Osteocyte (in vitro differentiated cells): ENCODE data around the gene SLC49A4. TPM values are rescaled to one million over a fixed set of nuclear protein-coding genes. Genes with fewer than 3 reads are reported as not detected.
"Not testable (repeated sequence)": the region's sequence is repeated elsewhere in the genome, so short reads cannot be mapped to it uniquely, and the experiment has no call there.

Experiments
- DNase-seq: peaks from one replicate; pipeline ENCODE4 v3.0.0; 2021; ENCODE audit warnings: mixed read lengths; ENCODE audit not compliant: unreplicated experiment; ENCODE audit errors: extremely low spot score
- H3K27ac Mint-ChIP-seq: one replicate; pipeline ENCODE4 v1.8.0; 2021; ENCODE audit warnings: mild to moderate bottlenecking, mixed read lengths; ENCODE audit not compliant: unreplicated experiment
- H3K27me3 Mint-ChIP-seq: one replicate; pipeline ENCODE4 v1.8.0; 2021; ENCODE audit warnings: mixed read lengths; ENCODE audit not compliant: unreplicated experiment
- H3K36me3 Mint-ChIP-seq: one replicate; pipeline ENCODE4 v1.8.0; 2021; ENCODE audit warnings: mixed read lengths; ENCODE audit not compliant: unreplicated experiment
- H3K4me1 Mint-ChIP-seq: one replicate; pipeline ENCODE4 v1.8.0; 2021; ENCODE audit warnings: mixed read lengths; ENCODE audit not compliant: unreplicated experiment
- H3K4me3 Mint-ChIP-seq: one replicate; pipeline ENCODE4 v1.8.0; 2021; ENCODE audit warnings: mild to moderate bottlenecking, moderate library complexity, mixed read lengths; ENCODE audit not compliant: unreplicated experiment
- H3K9me3 Mint-ChIP-seq: one replicate; pipeline ENCODE4 v1.8.0; 2021; ENCODE audit warnings: mixed read lengths; ENCODE audit not compliant: unreplicated experiment
- CTCF ChIP-seq: fragments of 200-600 bp; sonication (generic); IDR thresholded peaks from 2 replicates; pipeline ENCODE4 v1.5.0; 2021; ENCODE audit warnings: antibody characterized with exemption, mild to moderate bottlenecking, moderate library complexity
- long read RNA-seq: library from polyadenylated mRNA; unstranded; transcript quantifications from one replicate; pipeline ENCODE4 v2.0.0, GENCODE V29; 2021
- total RNA-seq: library from RNA; stranded (reverse); gene quantifications from 2 replicates; pipeline ENCODE4 v1.2.1, GENCODE V29; 2021

Gene SLC49A4
- total RNA-seq: 16.3 and 17.1 TPM in 2 replicates
- long read RNA-seq, partial matches to known transcripts: 4 of 7 reads
- long read RNA-seq, other reads (novel, unspliced or antisense): 2 of 7 reads

GRCh38 chr3:122794779-122795673 lies at the start of gene SLC49A4:
Gene SLC49A4 (plus strand): TSS chr3:122795069. CDS start chr3:122795193, 124 bp downstream.
- peak within 1 kb of the TSS; percentile 99 for H3K27ac Mint-ChIP-seq
- TF ChIP-seq CTCF: peak; percentile 8
- no peaks in the 10 kb centered on the region for H3K27me3 Mint-ChIP-seq
- no peaks in the 10 kb centered on the region for H3K9me3 Mint-ChIP-seq
- H3K4me3 Mint-ChIP-seq: peak within 1 kb of the TSS; percentile 81
- peaks cover 29% of the 10 kb centered on the region for H3K4me1 Mint-ChIP-seq
- H3K36me3 Mint-ChIP-seq: no peaks in the 10 kb centered on the region
- DNase-seq: peak; percentile 95

GRCh38 chr3:122745369-122746021 lies 49.4 kb upstream of the SLC49A4 start:
- Mint-ChIP-seq H3K9me3 (no peaks in the 10 kb centered on the region), H3K27ac (no peak overlapping the region), H3K36me3 (peaks cover 26% of the 10 kb centered on the region), H3K4me3 (no peak overlapping the region), H3K4me1 (peaks cover 10% of the 10 kb centered on the region), H3K27me3 (no peaks in the 10 kb centered on the region)
- TF ChIP-seq CTCF: no peak
- DNase-seq: no peak

- not testable (repeated sequence) for DNase-seq, H3K4me3 Mint-ChIP-seq, H3K9me3 Mint-ChIP-seq
Measured at GRCh38 chr3:122747295-122747694, 47.6 kb upstream of the SLC49A4 start.

GRCh38 chr3:122748347-122748746 lies 46.5 kb upstream of the SLC49A4 start:
- no peak for DNase-seq
- Mint-ChIP-seq H3K4me3 (no peak overlapping the region), H3K27ac (no peak overlapping the region)

More at GRCh38 chr3:122747295-122747694, 47.6 kb upstream of the SLC49A4 start:
- not testable (repeated sequence) for H3K27me3 Mint-ChIP-seq, H3K4me1 Mint-ChIP-seq, H3K27ac Mint-ChIP-seq
- H3K36me3 Mint-ChIP-seq: peaks cover 24% of the 10 kb centered on the region

GRCh38 chr3:122754929-122755328 lies 39.9 kb upstream of the SLC49A4 start:
- Mint-ChIP-seq H3K36me3 (peaks cover 27% of the 10 kb centered on the region), H3K4me3 (no peak overlapping the region), H3K27ac (no peak overlapping the region), H3K9me3 (no peaks in the 10 kb centered on the region), H3K27me3 (no peaks in the 10 kb centered on the region), H3K4me1 (no peaks in the 10 kb centered on the region)
- TF ChIP-seq CTCF: peak; percentile 50
- DNase-seq: no peak

More at GRCh38 chr3:122748347-122748746, 46.5 kb upstream of the SLC49A4 start:
- no peaks in the 10 kb centered on the region for H3K9me3 Mint-ChIP-seq
- TF ChIP-seq CTCF: no peak
- H3K4me1 Mint-ChIP-seq: peaks cover 10% of the 10 kb centered on the region
- H3K36me3 Mint-ChIP-seq: peaks cover 27% of the 10 kb centered on the region
- no peaks in the 10 kb centered on the region for H3K27me3 Mint-ChIP-seq
